ENCODE results near the gene DPM3. TPM values are rescaled to one million over a fixed set of nuclear protein-coding genes. Genes with fewer than 3 reads are reported as not detected.
A peak's percentile ranks its signal among the peaks of the same experiment; 100 is the strongest.
"Not testable (repeated sequence)": the region's sequence is repeated elsewhere in the genome, so short reads cannot be mapped to it uniquely, and the experiment has no call there.

DPM3 gene
- 10 to 100 TPM; 53.7 to 69.4 (median 68.2) TPM for total RNA-seq

DNA sequence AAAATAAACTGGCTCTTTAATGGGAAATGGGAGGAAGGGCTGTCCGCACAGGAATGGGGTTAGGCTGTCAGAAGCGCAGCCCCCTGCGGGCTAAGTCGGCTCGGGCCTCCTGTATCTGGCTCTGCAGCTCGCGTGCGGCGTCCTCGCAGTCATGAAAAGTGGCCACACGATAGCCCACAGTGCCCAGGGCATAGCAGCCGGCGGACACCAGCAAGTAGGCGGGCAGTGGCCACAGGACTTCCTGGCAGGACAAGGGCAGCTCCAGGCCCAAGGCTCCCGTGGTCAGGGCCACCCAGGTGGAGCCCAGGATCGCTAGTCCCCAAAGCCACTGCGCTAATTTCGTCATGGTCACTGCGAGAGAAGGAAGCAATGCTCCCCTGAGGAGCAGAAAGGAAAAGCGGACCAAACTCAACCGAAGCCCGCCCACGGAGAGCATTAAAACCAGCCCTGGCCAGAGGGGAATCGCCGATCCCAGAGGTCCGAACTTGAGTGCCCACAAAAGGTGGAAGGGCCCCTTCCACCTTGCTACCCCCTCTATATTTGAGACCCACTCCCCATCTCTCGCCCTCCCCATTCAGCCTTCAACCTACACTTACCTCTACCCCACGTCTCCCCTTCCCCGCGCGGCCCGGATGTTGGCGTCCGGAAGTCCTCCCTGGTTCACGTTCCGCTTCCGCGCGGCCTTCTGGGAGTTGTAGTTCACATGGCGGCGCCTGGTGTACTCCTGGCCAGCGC is at the start of gene DPM3:
DPM3 (minus strand) TSS at position 637 of the 735 bp plus-strand sequence; CDS start at position 346, 291 bp downstream.
- Histone ChIP-seq H3K27me3 (no peaks in the 10 kb centered on the region), H3K4me1 (peaks cover 0 to 4% of the 10 kb centered on the region in 2 donors), H3K27ac (peak within 1 kb of the TSS; percentile 86 to 97), H3K36me3 (no peaks in the 10 kb centered on the region), H3K4me3 (peak within 1 kb of the TSS; percentile 56 to 94 (median 69)), H3K9me3 (no peaks in the 10 kb centered on the region)
- peak; percentile 81 to 87 for DNase-seq (ENCODE audit: low spot score in 2 of 2)
- intact Hi-C loops (cut with DNase I; ENCODE audit: low total_unique reads): no loop called here
- TF ChIP-seq POLR2AphosphoS5 (IDR thresholded peaks at IDR 0.05) (peak; percentile 66 to 95 (median 89)), POLR2A (IDR thresholded peaks at IDR 0.05) (peak; percentile 81), CTCF (IDR thresholded peaks at IDR 0.05) (no peak)

DNA sequence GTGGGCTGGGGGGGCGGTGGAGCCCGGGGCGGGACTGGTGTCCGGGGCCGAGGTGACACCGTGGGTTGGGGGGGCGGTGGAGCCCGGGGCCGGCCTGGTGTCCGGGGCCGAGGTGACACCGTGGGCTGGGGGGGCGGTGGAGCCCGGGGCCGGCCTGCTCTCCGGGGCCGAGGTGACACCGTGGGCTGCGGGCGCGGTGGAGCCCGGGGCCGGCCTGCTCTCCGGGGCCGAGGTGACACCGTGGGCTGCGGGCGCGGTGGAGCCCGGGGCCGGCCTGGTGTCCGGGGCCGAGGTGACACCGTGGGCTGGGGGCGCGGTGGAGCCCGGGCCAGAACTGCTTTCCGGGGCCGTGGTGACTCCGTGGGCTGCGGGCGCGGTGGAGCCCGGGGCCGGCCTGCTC is 49.6 kb upstream of the DPM3 start:
- H3K4me1 ChIP-seq: peaks cover 0 to 14% of the 10 kb centered on the region in 2 donors
- DNase-seq (ENCODE audit: low spot score in 2 of 2); H3K9me3 ChIP-seq; intact Hi-C loops (cut with DNase I; ENCODE audit: low total_unique reads); H3K36me3 ChIP-seq; H3K27me3 ChIP-seq: not testable (repeated sequence)
- peak overlapping the region in 2 of 3 donors; percentile 23 to 60 for H3K4me3 ChIP-seq
- peak overlapping the region; percentile 76 to 78 for H3K27ac ChIP-seq

DNA sequence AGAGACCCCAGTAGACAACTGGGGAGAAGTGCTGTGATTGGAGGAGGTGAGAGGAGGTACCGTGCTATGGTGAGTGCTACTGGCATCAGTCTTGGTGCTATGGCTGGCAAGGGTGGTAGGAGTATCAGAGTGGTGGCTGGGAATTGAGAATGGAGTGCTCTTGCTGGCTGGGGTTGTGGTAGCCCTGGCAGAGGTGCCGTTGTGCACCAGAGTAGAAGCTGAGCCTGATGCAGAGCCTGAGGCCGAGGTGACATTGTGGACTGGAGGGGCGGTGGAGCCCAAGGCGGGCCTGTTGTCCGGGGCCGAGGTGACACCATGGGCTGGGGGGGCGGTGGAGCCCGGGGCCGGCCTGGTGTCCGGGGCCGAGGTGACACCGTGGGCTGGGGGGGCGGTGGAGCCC is 47.9 kb upstream of the DPM3 start:
- no peak for DNase-seq (ENCODE audit: low spot score in 2 of 2)
- Histone ChIP-seq H3K27me3 (no peaks in the 10 kb centered on the region), H3K4me3 (no peak overlapping the region), H3K4me1 (peaks cover 0 to 14% of the 10 kb centered on the region in 2 donors), H3K9me3 (no peaks in the 10 kb centered on the region), H3K36me3 (no peaks in the 10 kb centered on the region), H3K27ac (peak overlapping the region in 1 of 2 donors; percentile 91)
- intact Hi-C loops (cut with DNase I; ENCODE audit: low total_unique reads): no loop called here
- TF ChIP-seq POLR2A (IDR thresholded peaks at IDR 0.05): no peak
- no peak for TF ChIP-seq POLR2AphosphoS5 (IDR thresholded peaks at IDR 0.05)
- TF ChIP-seq CTCF (IDR thresholded peaks at IDR 0.05): no peak

GRCh38 chr1:155187456-155187891 is 47.1 kb upstream of the DPM3 start:
- TF ChIP-seq POLR2AphosphoS5 (IDR thresholded peaks at IDR 0.05): no peak
- TF ChIP-seq CTCF (IDR thresholded peaks at IDR 0.05): no peak
- TF ChIP-seq POLR2A (IDR thresholded peaks at IDR 0.05): no peak
- Histone ChIP-seq H3K9me3 (no peaks in the 10 kb centered on the region), H3K27ac (peak overlapping the region; percentile 87 to 91), H3K27me3 (no peaks in the 10 kb centered on the region), H3K36me3 (no peaks in the 10 kb centered on the region), H3K4me3 (no peak overlapping the region), H3K4me1 (peaks cover 0 to 14% of the 10 kb centered on the region in 2 donors)
- intact Hi-C loops (cut with DNase I; ENCODE audit: low total_unique reads): no loop called here
- DNase-seq (ENCODE audit: low spot score in 2 of 2): no peak

- no peak for TF ChIP-seq POLR2AphosphoS5 (IDR thresholded peaks at IDR 0.05)
- TF ChIP-seq POLR2A (IDR thresholded peaks at IDR 0.05): no peak
- no peak for TF ChIP-seq CTCF (IDR thresholded peaks at IDR 0.05)
- Histone ChIP-seq H3K36me3 (no peaks in the 10 kb centered on the region), H3K9me3 (no peaks in the 10 kb centered on the region), H3K4me3 (no peak overlapping the region), H3K27me3 (no peaks in the 10 kb centered on the region), H3K27ac (peak overlapping the region; percentile 87 to 91), H3K4me1 (peaks cover 0 to 14% of the 10 kb centered on the region in 2 donors)
- intact Hi-C loops (cut with DNase I; ENCODE audit: low total_unique reads): no loop called here
- DNase-seq (ENCODE audit: low spot score in 2 of 2): no peak
Measured at GRCh38 chr1:155186794-155187455, 46.6 kb upstream of the DPM3 start.

All from breast epithelium (tissue), 4 donors.